Small intestine (tissue), 4 donors: Measurements from ENCODE around the gene SCGB1D2. TPM values are rescaled to one million over a fixed set of nuclear protein-coding genes. Genes with fewer than 3 reads are reported as not detected.

Experiments used
- polyA plus RNA-seq, 4 donors: library from polyadenylated mRNA; stranded (reverse) in 3 of 4; unstranded in 1 of 4; fragments of 200-250 nt in 3 of 4; fragments of 120-200 nt in 1 of 4; gene quantifications; one replicate each; pipeline versions ENCODE4 v1.2.1 to v1.2.3, GENCODE V29; 2013
- donor health status: healthy with polysubstance abuse.
- donor health status: Bipolar disorder and iron deficiency.
- donor health status: healthy.

Gene SCGB1D2
- polyA plus RNA-seq, 4 donors, result 4.0 TPM; not detected in 3

Other genes starting within 250 kb of the SCGB1D2 start
- 10 to 100 TPM in 2 of 4 donors, 1 to 10 TPM in 2; 4.5 to 24.2 (median 12.5) TPM for gene INCENP, start 118.2 kb upstream of the SCGB1D2 start, polyA plus RNA-seq
- not detected for gene SCGB1D1, start 52.0 kb upstream of the SCGB1D2 start, polyA plus RNA-seq
- under 1 TPM in 1 of 4 donors, not detected in 3; 0.28 TPM for gene SCGB2A1, start 33.6 kb upstream of the SCGB1D2 start, polyA plus RNA-seq
- not detected for gene SCGB2A2, start 27.9 kb downstream of the SCGB1D2 start, polyA plus RNA-seq
- not detected for gene SCGB1D4, start 56.8 kb downstream of the SCGB1D2 start, polyA plus RNA-seq
- gene ASRGL1, start 95.2 kb downstream of the SCGB1D2 start, polyA plus RNA-seq, result 10 to 100 TPM in 1 of 4 donors, 1 to 10 TPM in 3; 3.6 to 19.4 (median 5.5) TPM
- gene SCGB1A1, start 176.8 kb downstream of the SCGB1D2 start, polyA plus RNA-seq, result 10 to 100 TPM in 1 of 4 donors, 1 to 10 TPM in 1, not detected in 2; 4.6 to 11.2 TPM